ENCODE measurements around the gene NOTO.
A peak's percentile ranks its signal among the peaks of the same experiment; 100 is the strongest.
"Not testable (repeated sequence)": the region's sequence is repeated elsewhere in the genome, so short reads cannot be mapped to it uniquely, and the experiment has no call there.

The NOTO gene

DNA sequence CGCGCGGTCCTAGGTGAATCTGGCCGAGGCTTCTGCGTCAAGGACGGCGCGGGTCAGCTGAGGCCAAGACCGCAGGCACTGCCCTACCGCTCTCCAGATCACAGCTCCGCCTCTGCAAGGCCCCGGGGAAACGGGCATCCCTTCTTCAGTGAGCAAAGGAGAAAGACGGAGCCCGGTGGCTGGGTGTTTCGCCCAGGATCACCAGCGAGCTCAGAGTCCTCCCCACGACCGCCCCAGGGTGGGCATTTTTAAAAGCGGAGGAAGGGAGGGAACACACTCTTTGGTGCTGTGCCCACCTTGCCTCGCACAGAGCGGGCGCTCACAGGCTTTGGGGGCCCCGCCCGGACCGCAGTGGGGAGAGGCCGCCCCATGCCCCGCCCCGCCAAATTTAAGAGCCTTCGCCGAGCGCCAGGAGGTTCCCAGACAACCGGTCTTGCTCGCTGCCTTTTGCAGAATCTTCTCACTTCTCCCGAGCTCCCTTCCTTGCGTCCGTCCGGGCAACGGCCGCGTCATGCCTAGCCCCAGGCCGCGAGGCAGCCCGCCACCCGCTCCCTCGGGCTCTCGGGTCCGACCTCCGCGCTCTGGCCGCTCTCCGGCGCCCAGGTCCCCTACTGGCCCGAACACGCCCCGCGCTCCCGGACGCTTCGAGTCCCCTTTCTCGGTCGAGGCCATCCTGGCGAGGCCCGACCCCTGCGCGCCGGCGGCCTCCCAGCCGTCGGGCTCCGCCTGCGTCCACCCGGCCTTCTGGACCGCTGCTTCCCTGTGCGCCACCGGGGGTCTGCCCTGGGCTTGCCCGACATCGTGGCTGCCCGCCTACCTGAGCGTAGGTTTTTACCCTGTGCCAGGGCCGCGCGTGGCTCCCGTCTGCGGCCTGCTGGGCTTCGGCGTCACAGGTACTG, at the start of gene NOTO:
Gene NOTO (plus strand): TSS at position 419 of the 899 bp plus-strand sequence. CDS start 93 bp downstream, at position 512.
- no peak within 1 kb of the TSS for H3K9ac ChIP-seq (ENCODE audit: low read length)
- no peaks in the 10 kb centered on the region for H3K9me3 ChIP-seq (ENCODE audit: control insufficient read depth, low read depth, low read length)
- no peaks in the 10 kb centered on the region for H3K36me3 ChIP-seq (ENCODE audit: control insufficient read depth, low read depth, low read length)
- H3K27ac ChIP-seq (ENCODE audit: low read length), result no peak within 1 kb of the TSS
- no peaks in the 10 kb centered on the region for H3K4me1 ChIP-seq (ENCODE audit: control insufficient read depth, low read depth, low read length)
- H3K4me3 ChIP-seq (ENCODE audit: low read length), result peak within 1 kb of the TSS; percentile 39
- peaks cover 64% of the 10 kb centered on the region for H3K27me3 ChIP-seq (ENCODE audit: control insufficient read depth, insufficient read depth, low read length)

GRCh38 chr2:73156539-73157124, 45.7 kb upstream of the NOTO start:
- no peaks in the 10 kb centered on the region for H3K9me3 ChIP-seq (ENCODE audit: control insufficient read depth, low read depth, low read length)
- peak overlapping the region; percentile 62 for H3K4me3 ChIP-seq (ENCODE audit: low read length)
- H3K27ac ChIP-seq (ENCODE audit: low read length), result no peak overlapping the region
- no peak overlapping the region for H3K9ac ChIP-seq (ENCODE audit: low read length)
- no peaks in the 10 kb centered on the region for H3K36me3 ChIP-seq (ENCODE audit: control insufficient read depth, low read depth, low read length)
- H3K27me3 ChIP-seq (ENCODE audit: control insufficient read depth, insufficient read depth, low read length), result peaks cover 12% of the 10 kb centered on the region
- H3K4me1 ChIP-seq (ENCODE audit: control insufficient read depth, low read depth, low read length), result no peaks in the 10 kb centered on the region

GRCh38 chr2:73162856-73163391, 39.5 kb upstream of the NOTO start:
- Histone ChIP-seq H3K4me1 (ENCODE audit: control insufficient read depth, low read depth, low read length) (no peaks in the 10 kb centered on the region), H3K9ac (ENCODE audit: low read length) (no peak overlapping the region), H3K27ac (ENCODE audit: low read length) (no peak overlapping the region), H3K27me3 (ENCODE audit: control insufficient read depth, insufficient read depth, low read length) (peaks cover 6% of the 10 kb centered on the region), H3K4me3 (ENCODE audit: low read length) (no peak overlapping the region), H3K36me3 (ENCODE audit: control insufficient read depth, low read depth, low read length) (no peaks in the 10 kb centered on the region), H3K9me3 (ENCODE audit: control insufficient read depth, low read depth, low read length) (no peaks in the 10 kb centered on the region)

- no peak overlapping the region for H3K4me3 ChIP-seq (ENCODE audit: low read length)
- H3K4me1 ChIP-seq (ENCODE audit: control insufficient read depth, low read depth, low read length), result no peaks in the 10 kb centered on the region
- no peak overlapping the region for H3K27ac ChIP-seq (ENCODE audit: low read length)
- no peak overlapping the region for H3K9ac ChIP-seq (ENCODE audit: low read length)
- H3K9me3 ChIP-seq (ENCODE audit: control insufficient read depth, low read depth, low read length), result no peaks in the 10 kb centered on the region
- H3K27me3 ChIP-seq (ENCODE audit: control insufficient read depth, insufficient read depth, low read length), result no peaks in the 10 kb centered on the region
- no peaks in the 10 kb centered on the region for H3K36me3 ChIP-seq (ENCODE audit: control insufficient read depth, low read depth, low read length)
Observed at GRCh38 chr2:73163483-73164367, 38.6 kb upstream of the NOTO start.

DNA sequence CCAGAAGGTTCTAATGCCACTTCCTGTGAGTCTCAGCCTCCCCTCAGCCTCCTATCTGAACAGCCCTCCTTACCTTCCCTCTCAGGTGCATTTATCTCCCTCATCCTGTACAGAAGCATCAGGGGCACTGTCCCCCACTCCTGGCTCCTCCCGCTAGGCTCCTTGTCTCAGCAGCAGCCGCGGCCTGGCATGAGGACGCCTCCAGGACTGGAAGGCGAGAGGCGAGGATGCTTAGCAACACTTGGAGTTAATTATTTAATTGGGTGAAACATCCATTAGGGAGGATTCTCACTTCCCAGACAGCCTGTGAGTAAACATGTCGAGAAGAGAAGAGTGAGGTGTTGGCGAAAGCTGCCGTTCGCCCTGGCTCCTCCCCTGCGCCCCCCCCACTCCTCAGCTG, 36.4 kb upstream of the NOTO start:
- H3K27me3 ChIP-seq (ENCODE audit: control insufficient read depth, insufficient read depth, low read length); H3K36me3 ChIP-seq (ENCODE audit: control insufficient read depth, low read depth, low read length); H3K4me3 ChIP-seq (ENCODE audit: low read length); H3K4me1 ChIP-seq (ENCODE audit: control insufficient read depth, low read depth, low read length); H3K9me3 ChIP-seq (ENCODE audit: control insufficient read depth, low read depth, low read length); H3K9ac ChIP-seq (ENCODE audit: low read length); H3K27ac ChIP-seq (ENCODE audit: low read length): not testable (repeated sequence)

DNA sequence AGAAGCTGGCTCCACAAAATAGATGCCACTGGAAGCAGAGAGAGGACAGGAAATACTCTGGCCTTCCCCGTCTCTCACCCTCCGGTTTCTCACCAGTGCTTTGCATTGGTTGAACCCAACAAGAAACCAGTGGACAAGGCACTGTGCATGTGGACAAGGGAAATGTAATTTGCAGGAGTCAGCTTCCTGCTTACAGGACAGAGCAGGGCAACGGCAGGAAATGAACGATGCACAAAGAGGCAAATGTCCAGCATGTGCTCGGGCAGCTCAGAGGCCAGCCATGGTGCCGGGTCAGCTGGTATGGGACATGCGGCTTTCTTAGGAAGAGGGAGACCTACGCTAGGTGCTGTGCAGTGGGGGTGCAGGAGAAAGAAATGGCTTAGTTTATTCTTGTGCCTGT, 35.6 kb upstream of the NOTO start:
- not testable (repeated sequence) for H3K4me3 ChIP-seq (ENCODE audit: low read length); H3K27ac ChIP-seq (ENCODE audit: low read length); H3K4me1 ChIP-seq (ENCODE audit: control insufficient read depth, low read depth, low read length); H3K27me3 ChIP-seq (ENCODE audit: control insufficient read depth, insufficient read depth, low read length); H3K9me3 ChIP-seq (ENCODE audit: control insufficient read depth, low read depth, low read length); H3K36me3 ChIP-seq (ENCODE audit: control insufficient read depth, low read depth, low read length); H3K9ac ChIP-seq (ENCODE audit: low read length)

DNA sequence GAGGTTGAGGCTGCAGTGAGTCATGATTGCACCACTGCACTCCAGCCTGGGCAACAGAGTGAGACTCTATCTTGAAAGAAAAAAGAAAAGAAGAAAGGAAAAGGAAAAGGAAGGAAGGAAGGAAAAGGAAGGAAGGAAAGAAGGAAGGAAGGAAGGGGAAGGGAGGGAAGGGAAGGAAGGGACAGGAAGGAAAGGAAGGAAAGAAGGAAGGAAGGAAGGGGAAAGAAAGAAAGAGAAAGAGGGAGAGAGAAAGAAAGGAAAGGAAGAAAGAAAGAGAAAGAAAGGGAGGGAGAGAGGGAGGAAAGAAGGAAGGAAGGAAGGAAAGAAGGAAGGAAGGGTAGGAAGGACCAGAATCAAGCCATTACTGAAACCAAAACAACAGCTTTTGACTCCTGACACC, 34.0 kb upstream of the NOTO start:
- not testable (repeated sequence) for H3K9me3 ChIP-seq (ENCODE audit: control insufficient read depth, low read depth, low read length); H3K9ac ChIP-seq (ENCODE audit: low read length); H3K27me3 ChIP-seq (ENCODE audit: control insufficient read depth, insufficient read depth, low read length); H3K27ac ChIP-seq (ENCODE audit: low read length); H3K4me3 ChIP-seq (ENCODE audit: low read length); H3K36me3 ChIP-seq (ENCODE audit: control insufficient read depth, low read depth, low read length); H3K4me1 ChIP-seq (ENCODE audit: control insufficient read depth, low read depth, low read length)

DNA sequence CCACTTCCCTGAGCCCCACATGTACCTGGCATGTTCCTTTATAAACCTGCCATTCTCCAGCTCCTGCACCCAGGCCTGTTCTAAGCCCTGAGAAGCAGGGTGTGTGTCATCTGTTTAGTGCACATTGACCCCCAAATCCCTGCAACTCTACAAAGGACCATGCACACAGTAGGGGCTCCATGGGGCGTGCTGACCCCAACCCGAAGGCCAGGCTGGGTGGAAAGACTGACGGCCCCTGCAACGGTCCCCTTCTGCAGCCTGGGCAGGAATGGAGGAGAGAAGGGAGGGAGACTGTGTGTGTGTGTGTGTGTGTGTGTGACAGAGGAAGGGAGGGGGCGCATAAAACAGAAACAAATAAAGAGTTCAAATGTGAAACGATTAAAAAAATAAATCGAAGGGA, 32.0 kb upstream of the NOTO start:
- H3K4me1 ChIP-seq (ENCODE audit: control insufficient read depth, low read depth, low read length); H3K9me3 ChIP-seq (ENCODE audit: control insufficient read depth, low read depth, low read length): not testable (repeated sequence)

DNA sequence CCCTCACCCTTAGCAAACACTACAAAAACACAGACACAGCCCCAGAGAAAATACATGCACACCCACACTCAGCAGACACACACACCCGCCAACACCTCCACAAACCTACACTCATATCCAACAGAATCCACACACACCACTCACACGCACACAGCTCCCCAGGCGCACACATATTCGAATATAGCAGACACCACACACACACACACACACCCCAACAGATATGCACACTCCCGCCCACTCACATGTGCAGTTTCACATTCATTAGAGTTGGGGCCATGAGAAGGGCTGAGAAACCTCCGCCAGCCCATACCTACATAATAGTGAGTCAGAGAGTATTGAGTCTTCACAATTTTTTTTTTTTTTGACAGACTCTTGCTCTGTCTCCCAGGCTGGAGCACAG, 29.4 kb upstream of the NOTO start:
- Histone ChIP-seq H3K4me1 (ENCODE audit: control insufficient read depth, low read depth, low read length) (peaks cover 5% of the 10 kb centered on the region), H3K27me3 (ENCODE audit: control insufficient read depth, insufficient read depth, low read length) (peaks cover 53% of the 10 kb centered on the region), H3K36me3 (ENCODE audit: control insufficient read depth, low read depth, low read length) (no peaks in the 10 kb centered on the region)

More for the DNA sequence above, 32.0 kb upstream of the NOTO start:
- H3K27me3 ChIP-seq (ENCODE audit: control insufficient read depth, insufficient read depth, low read length), result peaks cover 26% of the 10 kb centered on the region
- H3K9ac ChIP-seq (ENCODE audit: low read length); H3K36me3 ChIP-seq (ENCODE audit: control insufficient read depth, low read depth, low read length); H3K27ac ChIP-seq (ENCODE audit: low read length); H3K4me3 ChIP-seq (ENCODE audit: low read length): not testable (repeated sequence)

GRCh38 chr2:73173781-73174180, 28.6 kb upstream of the NOTO start:
- Histone ChIP-seq H3K4me1 (ENCODE audit: control insufficient read depth, low read depth, low read length) (peaks cover 5% of the 10 kb centered on the region), H3K27ac (ENCODE audit: low read length) (no peak overlapping the region), H3K27me3 (ENCODE audit: control insufficient read depth, insufficient read depth, low read length) (peaks cover 61% of the 10 kb centered on the region), H3K36me3 (ENCODE audit: control insufficient read depth, low read depth, low read length) (no peaks in the 10 kb centered on the region), H3K9me3 (ENCODE audit: control insufficient read depth, low read depth, low read length) (no peaks in the 10 kb centered on the region), H3K4me3 (ENCODE audit: low read length) (no peak overlapping the region), H3K9ac (ENCODE audit: low read length) (no peak overlapping the region)

More for the DNA sequence above, 29.4 kb upstream of the NOTO start:
- H3K9ac ChIP-seq (ENCODE audit: low read length), result no peak overlapping the region
- H3K27ac ChIP-seq (ENCODE audit: low read length), result no peak overlapping the region
- no peak overlapping the region for H3K4me3 ChIP-seq (ENCODE audit: low read length)
- no peaks in the 10 kb centered on the region for H3K9me3 ChIP-seq (ENCODE audit: control insufficient read depth, low read depth, low read length)

DNA sequence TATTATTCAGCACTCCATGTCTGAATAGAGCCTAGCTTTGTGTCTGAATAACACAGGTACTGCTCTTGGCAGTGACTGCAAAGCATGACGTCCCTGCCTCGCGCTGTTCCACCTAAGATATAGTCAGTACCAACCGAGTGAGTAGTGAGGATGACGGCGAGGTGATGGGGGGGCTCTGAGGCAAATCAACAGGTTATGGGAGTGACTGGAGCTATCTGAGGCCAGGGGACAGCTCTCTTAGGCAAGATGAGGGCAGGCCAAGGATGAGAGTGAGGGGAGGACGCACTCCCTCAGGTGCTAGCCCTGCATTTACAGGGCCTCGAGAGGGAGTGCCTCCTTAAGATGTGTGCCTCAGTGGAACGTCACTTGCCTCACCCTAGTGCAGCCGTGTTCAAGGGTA, 28.1 kb upstream of the NOTO start:
- Histone ChIP-seq H3K4me3 (ENCODE audit: low read length) (no peak overlapping the region), H3K27me3 (ENCODE audit: control insufficient read depth, insufficient read depth, low read length) (peaks cover 64% of the 10 kb centered on the region)

More for the DNA sequence above, 28.1 kb upstream of the NOTO start:
- H3K27ac ChIP-seq (ENCODE audit: low read length), result no peak overlapping the region
- no peak overlapping the region for H3K9ac ChIP-seq (ENCODE audit: low read length)
- no peaks in the 10 kb centered on the region for H3K36me3 ChIP-seq (ENCODE audit: control insufficient read depth, low read depth, low read length)
- H3K4me1 ChIP-seq (ENCODE audit: control insufficient read depth, low read depth, low read length), result peaks cover 5% of the 10 kb centered on the region
- no peaks in the 10 kb centered on the region for H3K9me3 ChIP-seq (ENCODE audit: control insufficient read depth, low read depth, low read length)

Measured in iPS-18a (cell line).